PC-3 (cell line): ENCODE measurements around the gene NPTXR. TPM values are rescaled to one million over a fixed set of nuclear protein-coding genes. Genes with fewer than 3 reads are reported as not detected.

Source experiments
- ATAC-seq: fragments of 200-7000 bp; cut with Tn5 transposase; 2 replicates; pipeline ENCODE4 v1.9.1; 2020; ENCODE audit warnings: mild to moderate bottlenecking, moderate library complexity
- BruUV-seq: library from RNA; stranded (reverse); fragments of 400-500 nt; replicated peaks from 2 replicates; lab custom pipeline; 2021; lab: Mats Ljungman, UMichigan
- CTCF ChIA-PET: fragments of 300-600 bp; sonication (Branson Sonifier 250); formaldehyde crosslinking; loops from one replicate; lab custom pipeline; 2022; ENCODE audit warnings: antibody characterized with exemption; lab: Charles Lee
- POLR2A ChIA-PET: fragments of 300-600 bp; sonication (Branson Sonifier 250); formaldehyde crosslinking; loops from one replicate; lab custom pipeline; 2022; ENCODE audit warnings: antibody characterized with exemption; ENCODE audit not compliant: unreplicated experiment; lab: Charles Lee
- DNase-seq: peaks from one replicate; pipeline ENCODE4 v3.0.0-alpha.2; 2015
- H2AFZ ChIP-seq: fragments of 300-600 bp; sonication (generic); 2 replicates; pipeline ENCODE4 v1.6.0; 2016; ENCODE audit warnings: antibody characterized with exemption, low read length
- H3F3A ChIP-seq: fragments of 300-600 bp; sonication (generic); one replicate; pipeline ENCODE4 v1.6.0; 2017; ENCODE audit warnings: antibody characterized with exemption, low read length, control low read depth, mild to moderate bottlenecking; ENCODE audit not compliant: unreplicated experiment
- H3K27ac ChIP-seq: fragments of 300-600 bp; sonication (generic); 2 replicates; pipeline ENCODE4 v1.5.1; 2016; ENCODE audit warnings: mild to moderate bottlenecking, low read length
- H3K27me3 ChIP-seq: fragments of 300-600 bp; sonication (generic); 2 replicates; pipeline ENCODE4 v1.6.1; 2016; ENCODE audit warnings: low read length, mixed read lengths
- H3K36me3 ChIP-seq: fragments of 300-600 bp; sonication (generic); 2 replicates; pipeline ENCODE4 v1.6.1; 2016; ENCODE audit warnings: low read depth, mixed run types, low read length, mixed read lengths
- H3K4me1 ChIP-seq: fragments of 300-600 bp; sonication (generic); 2 replicates; pipeline ENCODE4 v1.5.1; 2016; ENCODE audit warnings: low read length; ENCODE audit not compliant: insufficient read depth
- H3K4me2 ChIP-seq: fragments of 300-600 bp; sonication (generic); 2 replicates; pipeline ENCODE4 v1.6.0; 2016; ENCODE audit warnings: low read length
- H3K4me3 ChIP-seq: fragments of 300-600 bp; sonication (generic); 2 replicates; pipeline ENCODE4 v1.5.1; 2016; ENCODE audit warnings: mild to moderate bottlenecking, low read length, mixed read lengths
- H3K79me2 ChIP-seq: fragments of 300-600 bp; sonication (generic); 2 replicates; pipeline ENCODE4 v1.6.1; 2017; ENCODE audit warnings: low read length, mixed read lengths
- H3K9ac ChIP-seq: fragments of 300-600 bp; sonication (generic); 2 replicates; pipeline ENCODE4 v1.6.0; 2016; ENCODE audit warnings: mild to moderate bottlenecking, low read length
- H3K9me2 ChIP-seq: fragments of 300-600 bp; sonication (generic); replicated peaks from 2 replicates; pipeline ENCODE4 v1.6.1; 2016; ENCODE audit warnings: mixed run types, low read length, mixed read lengths
- H3K9me3 ChIP-seq: fragments of 300-600 bp; sonication (generic); 2 replicates; pipeline ENCODE4 v1.6.1; 2016; ENCODE audit warnings: low read length, mixed read lengths
- H4K20me1 ChIP-seq: fragments of 300-600 bp; sonication (generic); 2 replicates; pipeline ENCODE4 v1.6.1; 2016; ENCODE audit warnings: low read length, mixed read lengths
- CTCF ChIP-seq: fragments of 300-600 bp; sonication (generic); conservative IDR thresholded peaks from 2 replicates; pipeline ENCODE4 v1.5.1; 2017; ENCODE audit warnings: antibody characterized with exemption, low read depth, mild to moderate bottlenecking, low read length
- EZH2 ChIP-seq: fragments of 300-600 bp; sonication (generic); IDR thresholded peaks from one replicate; pipeline ENCODE4 v1.6.1; 2017; ENCODE audit warnings: antibody characterized with exemption, mild to moderate bottlenecking, low read length; ENCODE audit not compliant: unreplicated experiment
- EZH2phosphoT487 ChIP-seq: fragments of 300-600 bp; sonication (generic); IDR thresholded peaks from 2 replicates; pipeline ENCODE4 v1.6.1; 2018; ENCODE audit warnings: mild to moderate bottlenecking, antibody characterized with exemption, low read length, borderline replicate concordance
- intact Hi-C: fragments of 100-400 bp; cut with micrococcal nuclease; formaldehyde crosslinking; loops from 2 replicates; pipeline ENCODE4 v1.9.0; 2023
- total RNA-seq: library from RNA; depleted of rRNA; stranded (reverse); fragments of >200 nt; gene quantifications from 2 replicates; pipeline ENCODE4 v1.2.3, GENCODE V29; 2014

Gene NPTXR
- total RNA-seq, 1 experiment from 2014 or later = 2.8 TPM

GRCh38 chr22:38777087-38777671, 66.6 kb downstream of the NPTXR start:
- Histone ChIP-seq H3K79me2 (no peaks in the 10 kb centered on the region), H4K20me1 (no peaks in the 10 kb centered on the region), H3K9ac (no peak overlapping the region), H3K9me2 (no peaks in the 10 kb centered on the region), H3K27ac (no peak overlapping the region), H2AFZ (no peak overlapping the region), H3F3A (no peaks in the 10 kb centered on the region), H3K4me2 (no peak overlapping the region), H3K4me1 (no peaks in the 10 kb centered on the region), H3K4me3 (no peak overlapping the region), H3K36me3 (no peaks in the 10 kb centered on the region), H3K9me3 (no peaks in the 10 kb centered on the region), H3K27me3 (no peaks in the 10 kb centered on the region)
- ChIA-PET CTCF (no interaction called here), POLR2A (no interaction called here)
- intact Hi-C loops = no loop called here
- no peak for DNase-seq
- BruUV-seq = no TSS peak
- no peak for TF ChIP-seq CTCF
- TF ChIP-seq EZH2 = no peak
- ATAC-seq = no peak

- Histone ChIP-seq H3K4me2 (no peak overlapping the region), H2AFZ (no peak overlapping the region), H3K9ac (no peak overlapping the region), H3K9me2 (no peaks in the 10 kb centered on the region), H3K79me2 (no peaks in the 10 kb centered on the region), H3K27ac (no peak overlapping the region), H4K20me1 (no peaks in the 10 kb centered on the region), H3K4me1 (no peaks in the 10 kb centered on the region), H3K36me3 (no peaks in the 10 kb centered on the region), H3K4me3 (no peak overlapping the region), H3K27me3 (no peaks in the 10 kb centered on the region), H3K9me3 (no peaks in the 10 kb centered on the region), H3F3A (no peaks in the 10 kb centered on the region)
- ChIA-PET CTCF (no interaction called here), POLR2A (no interaction called here)
- no peak for ATAC-seq
- no TSS peak for BruUV-seq
- TF ChIP-seq CTCF (no peak), EZH2phosphoT487 (no peak), EZH2 (no peak)
- no peak for DNase-seq
- intact Hi-C loops = no loop called here
Observed at GRCh38 chr22:38776086-38776485, 67.7 kb downstream of the NPTXR start.

- intact Hi-C loops = no loop called here
- H3K36me3 ChIP-seq = no peaks in the 10 kb centered on the region
- ChIA-PET POLR2A (no interaction called here), CTCF (no interaction called here)
- BruUV-seq = no TSS peak
- H3K9me2 ChIP-seq = no peaks in the 10 kb centered on the region
- H3F3A ChIP-seq = no peaks in the 10 kb centered on the region
- no peaks in the 10 kb centered on the region for H3K4me1 ChIP-seq
- H3K9ac ChIP-seq = no peak overlapping the region
- no peak for TF ChIP-seq EZH2phosphoT487
- TF ChIP-seq EZH2 = no peak
- TF ChIP-seq CTCF = no peak
- H3K4me3 ChIP-seq = no peak overlapping the region
- H4K20me1 ChIP-seq = no peaks in the 10 kb centered on the region
- no peaks in the 10 kb centered on the region for H3K79me2 ChIP-seq
- DNase-seq (no peak), ATAC-seq (no peak)
- H3K27me3 ChIP-seq = no peaks in the 10 kb centered on the region
- no peak overlapping the region for H3K4me2 ChIP-seq
- no peak overlapping the region for H3K27ac ChIP-seq
- H2AFZ ChIP-seq = no peak overlapping the region
- H3K9me3 ChIP-seq = no peaks in the 10 kb centered on the region
Observed at GRCh38 chr22:38775656-38776055, 68.2 kb downstream of the NPTXR start.
